Measurements from ENCODE around the gene EGLN2.
"Not testable (repeated sequence)": the region's sequence is repeated elsewhere in the genome, so short reads cannot be mapped to it uniquely, and the experiment has no call there.

Gene EGLN2

DNA sequence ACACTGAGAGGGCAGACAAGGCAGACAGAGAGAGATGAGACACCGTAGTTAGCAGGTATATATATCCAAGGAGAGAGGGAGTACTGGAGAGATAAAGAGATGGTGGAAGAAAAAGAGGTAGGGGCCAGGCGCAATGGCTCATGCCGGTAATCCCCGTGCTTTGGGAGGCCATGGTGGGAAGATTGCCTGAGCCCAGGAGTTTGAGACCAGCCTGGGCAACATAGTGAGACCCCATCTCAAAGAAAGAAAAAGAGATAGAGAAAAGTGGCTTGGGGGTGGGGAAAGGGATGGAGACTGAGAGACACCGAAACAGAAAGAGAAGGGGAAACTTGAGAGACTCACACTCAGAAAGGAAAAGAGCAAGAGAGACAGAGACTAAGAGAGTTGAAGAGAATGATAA, 18.4 kb upstream of the EGLN2 start:
- Histone ChIP-seq H3K4me3 (replicated peaks; ENCODE audit: insufficient read depth, low read length) (no peak overlapping the region), H3K27me3 (ENCODE audit: insufficient read depth, poor library complexity, severe bottlenecking) (no peaks in the 10 kb centered on the region), H3K27ac (replicated peaks) (no peak overlapping the region)
- no peak for DNase-seq (ENCODE audit: low read depth in 1 of 2, low spot score in 1 of 2)
- TF ChIP-seq SPI1 (IDR thresholded peaks at IDR 0.05; ENCODE audit: borderline replicate concordance, low read depth) (no peak), POLR2AphosphoS5 (IDR thresholded peaks at IDR 0.05; ENCODE audit: low read depth) (no peak), GABPA (IDR thresholded peaks at IDR 0.05; ENCODE audit: low read depth) (no peak)
- TF ChIP-seq, protein P1, sequence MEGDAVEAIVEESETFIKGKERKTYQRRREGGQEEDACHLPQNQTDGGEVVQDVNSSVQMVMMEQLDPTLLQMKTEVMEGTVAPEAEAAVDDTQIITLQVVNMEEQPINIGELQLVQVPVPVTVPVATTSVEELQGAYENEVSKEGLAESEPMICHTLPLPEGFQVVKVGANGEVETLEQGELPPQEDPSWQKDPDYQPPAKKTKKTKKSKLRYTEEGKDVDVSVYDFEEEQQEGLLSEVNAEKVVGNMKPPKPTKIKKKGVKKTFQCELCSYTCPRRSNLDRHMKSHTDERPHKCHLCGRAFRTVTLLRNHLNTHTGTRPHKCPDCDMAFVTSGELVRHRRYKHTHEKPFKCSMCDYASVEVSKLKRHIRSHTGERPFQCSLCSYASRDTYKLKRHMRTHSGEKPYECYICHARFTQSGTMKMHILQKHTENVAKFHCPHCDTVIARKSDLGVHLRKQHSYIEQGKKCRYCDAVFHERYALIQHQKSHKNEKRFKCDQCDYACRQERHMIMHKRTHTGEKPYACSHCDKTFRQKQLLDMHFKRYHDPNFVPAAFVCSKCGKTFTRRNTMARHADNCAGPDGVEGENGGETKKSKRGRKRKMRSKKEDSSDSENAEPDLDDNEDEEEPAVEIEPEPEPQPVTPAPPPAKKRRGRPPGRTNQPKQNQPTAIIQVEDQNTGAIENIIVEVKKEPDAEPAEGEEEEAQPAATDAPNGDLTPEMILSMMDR (IDR thresholded peaks at IDR 0.05; ENCODE audit: insufficient read depth, low read length): no peak
- TF ChIP-seq, protein P2, sequence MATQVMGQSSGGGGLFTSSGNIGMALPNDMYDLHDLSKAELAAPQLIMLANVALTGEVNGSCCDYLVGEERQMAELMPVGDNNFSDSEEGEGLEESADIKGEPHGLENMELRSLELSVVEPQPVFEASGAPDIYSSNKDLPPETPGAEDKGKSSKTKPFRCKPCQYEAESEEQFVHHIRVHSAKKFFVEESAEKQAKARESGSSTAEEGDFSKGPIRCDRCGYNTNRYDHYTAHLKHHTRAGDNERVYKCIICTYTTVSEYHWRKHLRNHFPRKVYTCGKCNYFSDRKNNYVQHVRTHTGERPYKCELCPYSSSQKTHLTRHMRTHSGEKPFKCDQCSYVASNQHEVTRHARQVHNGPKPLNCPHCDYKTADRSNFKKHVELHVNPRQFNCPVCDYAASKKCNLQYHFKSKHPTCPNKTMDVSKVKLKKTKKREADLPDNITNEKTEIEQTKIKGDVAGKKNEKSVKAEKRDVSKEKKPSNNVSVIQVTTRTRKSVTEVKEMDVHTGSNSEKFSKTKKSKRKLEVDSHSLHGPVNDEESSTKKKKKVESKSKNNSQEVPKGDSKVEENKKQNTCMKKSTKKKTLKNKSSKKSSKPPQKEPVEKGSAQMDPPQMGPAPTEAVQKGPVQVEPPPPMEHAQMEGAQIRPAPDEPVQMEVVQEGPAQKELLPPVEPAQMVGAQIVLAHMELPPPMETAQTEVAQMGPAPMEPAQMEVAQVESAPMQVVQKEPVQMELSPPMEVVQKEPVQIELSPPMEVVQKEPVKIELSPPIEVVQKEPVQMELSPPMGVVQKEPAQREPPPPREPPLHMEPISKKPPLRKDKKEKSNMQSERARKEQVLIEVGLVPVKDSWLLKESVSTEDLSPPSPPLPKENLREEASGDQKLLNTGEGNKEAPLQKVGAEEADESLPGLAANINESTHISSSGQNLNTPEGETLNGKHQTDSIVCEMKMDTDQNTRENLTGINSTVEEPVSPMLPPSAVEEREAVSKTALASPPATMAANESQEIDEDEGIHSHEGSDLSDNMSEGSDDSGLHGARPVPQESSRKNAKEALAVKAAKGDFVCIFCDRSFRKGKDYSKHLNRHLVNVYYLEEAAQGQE (IDR thresholded peaks at IDR 0.05; ENCODE audit: insufficient replicate concordance, low read depth): no peak

DNA sequence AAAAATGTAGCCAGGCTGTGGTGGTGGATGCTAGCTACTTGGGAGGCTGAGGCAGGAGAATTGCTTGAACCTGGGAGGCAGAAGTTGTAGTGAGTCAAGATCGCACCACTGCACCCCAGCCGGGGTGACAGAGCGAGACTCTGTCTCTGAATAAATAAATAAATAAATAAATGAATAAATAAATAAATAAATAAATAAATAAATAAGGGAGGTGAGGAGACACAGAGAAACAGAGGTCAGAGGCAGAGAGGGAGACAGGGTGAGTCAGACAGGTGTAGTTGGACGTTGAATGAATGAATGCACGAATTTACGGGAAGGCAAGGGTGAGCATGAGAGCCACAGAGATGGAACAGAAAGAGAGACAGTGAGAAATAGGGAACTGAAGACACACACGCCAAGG, 17.9 kb upstream of the EGLN2 start:
- DNase-seq (ENCODE audit: low read depth in 1 of 2, low spot score in 1 of 2): no peak
- Histone ChIP-seq H3K27me3 (ENCODE audit: insufficient read depth, poor library complexity, severe bottlenecking) (no peaks in the 10 kb centered on the region), H3K4me3 (replicated peaks; ENCODE audit: insufficient read depth, low read length) (no peak overlapping the region), H3K27ac (replicated peaks) (no peak overlapping the region)
- peak; percentile 23; the same call in 1 of the 2 replicates for TF ChIP-seq SPI1 (IDR thresholded peaks at IDR 0.05; ENCODE audit: borderline replicate concordance, low read depth)
- TF ChIP-seq POLR2AphosphoS5 (IDR thresholded peaks at IDR 0.05; ENCODE audit: low read depth): no peak
- no peak for TF ChIP-seq GABPA (IDR thresholded peaks at IDR 0.05; ENCODE audit: low read depth)

DNA sequence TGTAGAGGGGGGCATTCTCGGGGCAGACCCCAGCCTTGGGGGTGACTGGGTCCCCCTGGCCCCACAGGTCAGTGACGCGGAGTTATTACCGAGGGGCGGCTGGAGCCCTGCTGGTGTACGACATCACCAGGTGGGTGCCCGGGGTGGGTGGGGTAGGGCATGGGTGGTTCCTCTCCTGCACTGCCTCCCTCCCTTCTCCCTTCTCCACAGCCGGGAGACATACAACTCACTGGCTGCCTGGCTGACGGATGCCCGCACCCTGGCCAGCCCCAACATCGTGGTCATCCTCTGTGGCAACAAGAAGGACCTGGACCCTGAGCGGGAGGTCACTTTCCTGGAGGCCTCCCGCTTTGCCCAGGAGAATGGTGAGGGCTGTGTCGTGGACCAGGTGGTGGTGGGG, 15.3 kb upstream of the EGLN2 start:
- H3K27me3 ChIP-seq (ENCODE audit: insufficient read depth, poor library complexity, severe bottlenecking): no peaks in the 10 kb centered on the region
- no peak overlapping the region for H3K4me3 ChIP-seq (replicated peaks; ENCODE audit: insufficient read depth, low read length)
- no peak overlapping the region for H3K27ac ChIP-seq (replicated peaks)
- TF ChIP-seq POLR2AphosphoS5 (IDR thresholded peaks at IDR 0.05; ENCODE audit: low read depth) (no peak), SPI1 (IDR thresholded peaks at IDR 0.05; ENCODE audit: borderline replicate concordance, low read depth) (no peak), GABPA (IDR thresholded peaks at IDR 0.05; ENCODE audit: low read depth) (no peak)
- TF ChIP-seq, protein P2 (IDR thresholded peaks at IDR 0.05; ENCODE audit: insufficient replicate concordance, low read depth): no peak
- TF ChIP-seq, protein P1 (IDR thresholded peaks at IDR 0.05; ENCODE audit: insufficient read depth, low read length): no peak
- no peak for DNase-seq (ENCODE audit: low read depth in 1 of 2, low spot score in 1 of 2)

DNA sequence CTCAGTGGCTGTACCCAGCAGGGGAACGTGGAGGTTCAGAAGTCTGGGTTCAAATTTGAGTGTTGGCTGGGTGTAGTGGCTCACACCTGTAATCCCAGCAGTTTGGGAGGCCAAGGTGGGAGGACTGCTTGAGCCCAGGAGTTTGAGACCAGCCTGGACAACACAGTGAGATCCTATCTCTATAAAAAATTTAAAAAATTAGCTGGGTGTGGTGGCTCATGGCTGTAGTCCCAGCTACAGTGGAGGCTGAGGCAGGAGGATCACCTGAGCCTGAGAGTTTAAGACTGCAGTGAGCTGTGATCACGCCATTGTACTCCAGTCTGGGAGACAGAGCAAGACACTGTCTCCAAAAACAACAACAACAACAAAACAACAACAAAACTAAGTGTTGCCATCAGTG, 14.8 kb upstream of the EGLN2 start:
- not testable (repeated sequence) for DNase-seq (ENCODE audit: low read depth in 1 of 2, low spot score in 1 of 2); H3K4me3 ChIP-seq (replicated peaks; ENCODE audit: insufficient read depth, low read length); H3K27me3 ChIP-seq (ENCODE audit: insufficient read depth, poor library complexity, severe bottlenecking); H3K27ac ChIP-seq (replicated peaks)

DNA sequence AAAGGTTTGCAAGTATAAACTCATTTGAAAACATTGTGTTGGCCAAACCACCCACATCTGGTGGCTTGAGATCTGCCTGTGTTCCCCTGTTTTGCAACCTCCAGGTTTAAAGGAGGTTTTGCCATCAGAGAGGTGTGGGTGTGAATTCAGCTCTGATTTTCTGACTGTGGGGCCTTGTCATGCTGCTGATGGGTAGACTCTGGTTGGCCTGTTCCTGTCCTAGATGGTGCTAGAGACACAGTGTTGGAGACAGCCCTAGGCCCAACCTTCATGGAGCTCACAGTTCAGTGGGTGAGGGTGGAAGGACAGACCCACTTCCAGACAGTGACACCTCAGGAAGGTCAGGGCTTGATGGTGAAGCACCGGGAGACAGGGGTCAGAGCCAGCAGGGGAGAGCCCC, 13.5 kb upstream of the EGLN2 start:
- Histone ChIP-seq H3K27me3 (ENCODE audit: insufficient read depth, poor library complexity, severe bottlenecking) (no peaks in the 10 kb centered on the region), H3K4me3 (replicated peaks; ENCODE audit: insufficient read depth, low read length) (no peak overlapping the region), H3K27ac (replicated peaks) (no peak overlapping the region)
- DNase-seq (ENCODE audit: low read depth in 1 of 2, low spot score in 1 of 2): no peak
- TF ChIP-seq, protein P2 (IDR thresholded peaks at IDR 0.05; ENCODE audit: insufficient replicate concordance, low read depth): no peak
- TF ChIP-seq GABPA (IDR thresholded peaks at IDR 0.05; ENCODE audit: low read depth) (no peak), POLR2AphosphoS5 (IDR thresholded peaks at IDR 0.05; ENCODE audit: low read depth) (no peak), SPI1 (IDR thresholded peaks at IDR 0.05; ENCODE audit: borderline replicate concordance, low read depth) (no peak)
- TF ChIP-seq, protein P1 (IDR thresholded peaks at IDR 0.05; ENCODE audit: insufficient read depth, low read length): no peak

Data from HL-60 (cell line).